NCI-H1436 (cell line): ENCODE data around the gene ENOX1.

Experiments
- DNase-seq: peaks from one replicate; lab custom pipeline; 2025; lab: John Stamatoyannopoulos, UW

ENOX1 gene

DNA sequence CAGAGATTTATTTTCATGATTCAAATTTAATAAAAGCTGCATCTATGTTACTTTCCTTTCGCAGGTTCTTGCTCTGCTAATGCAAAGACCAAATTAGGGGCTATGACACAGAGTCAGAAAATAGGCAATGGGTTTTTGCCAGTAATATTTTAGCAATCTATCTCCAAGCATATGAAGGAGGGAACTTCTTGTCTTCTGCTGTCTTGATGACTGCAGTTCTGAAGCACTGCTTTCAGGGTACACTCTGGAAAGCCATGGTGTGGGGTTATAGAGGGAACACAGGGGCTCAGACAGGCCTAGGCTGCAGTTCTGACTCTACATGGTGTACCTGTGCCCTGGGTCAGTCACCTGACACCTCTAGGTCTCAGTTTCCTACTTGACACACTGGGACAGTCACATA, 500.0 kb downstream of the ENOX1 start:
- DNase-seq: no peak

DNA sequence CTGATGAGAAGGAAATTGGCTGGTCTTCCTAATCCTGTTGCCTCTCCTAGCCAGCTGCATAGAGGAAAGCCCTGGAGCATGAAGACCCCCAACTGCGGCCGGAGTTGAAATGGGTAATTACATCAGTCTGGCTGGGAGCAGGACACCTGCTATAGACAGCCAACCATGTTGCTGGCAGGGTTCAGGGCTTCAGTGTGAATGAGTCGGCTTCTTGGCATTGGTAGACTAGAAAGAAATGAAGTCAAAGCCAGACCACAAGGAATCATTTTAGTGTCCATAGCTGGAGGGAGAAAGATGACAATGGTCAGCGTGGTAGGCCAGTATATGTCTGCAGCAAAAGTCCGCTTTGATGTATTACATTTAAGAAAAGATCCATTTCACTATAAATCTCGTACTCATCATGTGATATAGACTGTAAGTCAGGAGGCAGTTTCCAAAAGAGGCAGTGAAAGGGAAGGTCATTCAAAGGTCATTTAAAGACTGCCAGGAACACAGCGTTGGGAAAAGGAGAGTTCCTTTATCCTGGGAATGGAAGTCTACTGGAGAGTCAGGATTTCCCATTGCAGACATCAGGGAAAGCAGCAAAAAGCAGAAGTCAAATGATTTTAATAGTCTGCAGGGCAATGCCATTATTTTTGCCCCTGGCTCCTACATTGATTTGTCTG, 500.7 kb downstream of the ENOX1 start:
- no peak for DNase-seq

DNA sequence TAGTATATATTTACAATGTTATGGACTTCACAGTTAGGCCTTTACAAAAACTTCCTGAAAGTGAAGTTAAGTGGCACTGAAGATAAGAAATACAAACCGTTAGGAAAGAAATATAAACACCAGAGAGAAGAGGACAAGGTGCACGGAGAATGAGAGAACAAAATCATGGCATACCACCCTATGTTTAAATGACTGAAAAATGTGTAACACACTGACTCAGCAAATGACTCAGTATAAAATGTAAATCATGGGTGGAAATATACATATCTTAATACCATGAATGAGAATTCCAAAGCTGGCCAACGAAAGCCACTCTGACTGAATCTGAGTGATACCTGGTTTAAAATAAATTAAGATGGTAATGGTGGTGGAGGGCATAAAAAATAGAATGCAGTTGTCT, 502.6 kb downstream of the ENOX1 start:
- DNase-seq: no peak

DNA sequence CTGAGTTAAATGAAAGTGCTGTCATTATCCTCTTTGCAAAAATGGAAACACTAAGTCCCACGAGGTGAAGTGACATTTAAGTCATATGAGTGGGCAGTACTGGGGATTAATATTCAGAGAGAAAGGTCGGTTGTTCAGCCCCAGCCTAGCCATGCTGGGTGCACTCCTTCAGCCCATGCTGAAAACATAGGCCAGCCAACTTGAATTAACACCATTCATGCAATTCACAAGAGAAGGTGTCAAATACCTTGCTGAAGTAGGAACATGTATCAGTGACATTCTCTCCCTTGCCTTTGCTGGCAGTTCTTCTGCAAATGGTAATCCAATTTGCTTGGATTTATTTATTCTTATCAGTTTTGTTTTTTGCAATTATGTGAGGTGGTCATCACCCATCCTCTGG, 507.1 kb downstream of the ENOX1 start:
- no peak for DNase-seq

DNA sequence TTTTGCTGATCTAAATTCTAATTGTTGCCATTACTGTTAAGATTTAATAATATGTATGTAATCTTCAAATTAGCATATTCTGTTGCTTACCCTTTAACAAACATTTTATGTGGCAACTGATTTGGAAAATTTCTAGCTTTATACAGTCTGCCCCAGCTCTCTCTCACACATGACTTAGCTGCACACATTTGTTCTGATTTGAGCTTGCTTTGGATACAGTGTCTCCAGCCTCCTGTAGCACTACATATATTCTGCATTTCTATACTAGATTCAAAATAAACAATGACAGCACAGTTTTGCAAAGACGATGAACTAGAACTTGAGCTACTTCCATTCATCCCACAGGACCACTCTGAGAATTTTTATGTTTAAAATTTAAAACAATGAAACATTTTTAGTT, 508.6 kb downstream of the ENOX1 start:
- no peak for DNase-seq

DNA sequence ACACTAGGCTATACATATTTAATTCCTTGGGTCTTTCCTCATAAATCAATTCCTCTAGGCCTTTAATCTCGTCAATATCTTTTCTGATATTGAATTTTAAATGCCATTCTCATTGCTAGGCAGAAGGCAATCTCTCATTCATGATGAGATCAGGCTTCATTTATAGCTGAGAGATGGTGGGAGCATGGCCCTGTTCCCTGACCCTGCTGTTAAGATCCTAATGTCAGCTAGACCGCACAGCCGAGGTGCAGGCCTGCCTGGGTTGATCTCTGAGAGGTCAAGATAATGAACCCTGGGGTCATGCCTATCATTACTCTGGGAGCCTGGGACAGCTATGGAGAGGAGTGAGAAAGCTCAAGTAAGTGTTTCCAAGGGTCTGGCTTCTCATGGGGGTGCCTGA, 509.6 kb downstream of the ENOX1 start:
- DNase-seq: no peak

DNA sequence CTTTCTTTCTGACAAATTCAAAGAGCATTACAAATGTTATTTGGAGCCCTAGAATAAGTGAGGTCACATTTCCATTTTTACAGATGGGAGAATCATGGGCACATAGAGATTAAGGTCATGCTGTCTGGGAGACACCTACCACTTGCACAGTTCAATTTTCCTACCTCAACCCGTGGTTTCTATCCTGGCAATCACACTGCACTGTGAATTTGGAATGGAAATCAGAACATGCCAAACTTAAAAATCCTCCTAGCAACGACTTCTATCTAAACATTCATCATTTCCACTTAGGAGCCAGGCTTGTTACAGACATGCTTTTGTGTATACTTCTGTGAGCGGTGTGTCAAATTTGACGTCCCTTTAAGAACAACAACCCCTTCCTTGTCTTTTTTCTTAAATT, 511.9 kb downstream of the ENOX1 start:
- DNase-seq: no peak

DNA sequence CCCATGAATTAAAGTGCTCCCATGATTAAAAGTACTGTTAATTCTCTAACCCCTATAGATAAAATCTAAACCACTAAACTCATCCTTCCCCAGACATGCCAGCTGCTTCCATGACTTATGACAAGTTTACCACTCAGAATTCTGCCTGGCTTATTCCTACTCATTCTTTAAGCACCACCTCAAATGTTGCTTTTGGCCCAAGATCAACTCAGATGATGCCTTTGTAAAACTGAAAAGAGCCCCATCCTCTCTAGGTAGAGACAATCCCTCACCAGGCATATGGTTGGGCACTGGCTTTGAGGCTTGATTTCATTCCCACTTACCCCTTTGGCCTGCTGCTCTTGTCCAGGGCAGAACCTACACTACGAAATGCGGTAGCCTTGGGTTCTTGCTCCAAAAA, 513.4 kb downstream of the ENOX1 start:
- no peak for DNase-seq

DNA sequence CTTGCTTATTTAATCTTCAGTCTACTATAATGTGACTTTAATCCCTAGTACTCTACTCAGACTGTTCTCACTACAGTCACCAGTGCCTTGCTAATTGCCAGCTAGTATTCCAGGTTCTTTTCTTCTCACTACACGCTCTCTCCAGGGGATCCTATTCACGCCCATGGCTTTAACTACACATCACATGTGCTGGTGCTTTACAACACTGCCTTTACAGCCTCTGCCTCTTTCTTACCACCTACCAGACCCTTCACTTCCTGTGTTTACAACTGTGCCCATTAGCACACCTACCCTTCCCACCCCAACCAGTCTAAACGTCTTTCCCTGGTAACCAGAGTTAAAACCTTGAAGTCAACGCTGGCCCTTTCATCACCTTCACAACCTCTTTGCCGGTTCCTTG, 513.9 kb downstream of the ENOX1 start:
- DNase-seq: no peak

DNA sequence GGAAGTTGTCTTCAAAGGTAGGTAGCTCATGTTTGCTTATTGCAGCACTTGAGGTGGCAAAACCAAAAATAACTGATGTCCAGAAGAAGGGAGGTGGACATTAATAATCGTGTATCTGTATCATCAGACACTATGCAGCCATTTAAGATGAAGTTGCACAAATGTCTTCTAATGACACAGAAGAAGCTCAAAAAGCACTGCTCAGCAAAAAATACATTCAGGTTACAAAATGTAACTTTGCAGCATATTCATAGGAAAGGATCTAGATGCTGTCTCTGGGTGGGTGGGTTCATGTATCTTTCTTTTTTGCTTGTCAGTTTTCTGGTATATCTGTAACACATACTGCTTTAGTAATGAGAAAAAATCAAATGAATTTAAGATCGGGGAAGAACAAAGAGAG, 515.6 kb downstream of the ENOX1 start:
- no peak for DNase-seq

DNA sequence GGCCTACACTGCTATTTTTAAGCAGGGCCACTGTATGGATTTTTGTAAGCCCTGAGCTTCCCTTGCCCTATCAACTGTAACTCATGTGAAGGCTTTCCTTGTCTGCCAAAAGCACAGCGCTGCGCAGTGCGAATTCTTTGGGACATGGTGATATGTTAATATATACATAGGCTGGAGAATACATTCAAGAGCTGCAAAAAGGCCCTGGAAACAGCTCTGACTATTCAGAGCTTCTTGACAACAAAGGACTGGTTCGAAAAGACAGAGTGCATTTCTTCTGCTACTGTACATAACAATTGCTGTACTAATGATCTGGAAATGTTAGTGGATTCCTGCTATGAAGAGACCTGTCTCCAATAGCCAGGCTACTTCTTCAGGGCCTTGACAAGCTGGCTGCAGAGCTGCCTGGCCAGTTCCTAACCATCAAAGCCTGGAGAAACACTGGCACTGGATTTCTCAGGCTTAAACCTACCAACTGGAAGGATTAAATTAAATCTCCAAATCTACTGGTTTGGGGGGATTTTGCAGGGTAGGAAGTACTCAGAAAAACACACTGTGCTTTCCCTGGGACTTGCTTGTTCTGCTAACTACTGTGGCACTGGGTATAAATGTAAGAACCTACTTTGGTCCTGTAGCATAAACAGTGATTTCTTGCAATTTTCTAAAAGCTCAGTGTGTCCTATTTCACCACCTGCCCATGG, 516.5 kb downstream of the ENOX1 start:
- no peak for DNase-seq

DNA sequence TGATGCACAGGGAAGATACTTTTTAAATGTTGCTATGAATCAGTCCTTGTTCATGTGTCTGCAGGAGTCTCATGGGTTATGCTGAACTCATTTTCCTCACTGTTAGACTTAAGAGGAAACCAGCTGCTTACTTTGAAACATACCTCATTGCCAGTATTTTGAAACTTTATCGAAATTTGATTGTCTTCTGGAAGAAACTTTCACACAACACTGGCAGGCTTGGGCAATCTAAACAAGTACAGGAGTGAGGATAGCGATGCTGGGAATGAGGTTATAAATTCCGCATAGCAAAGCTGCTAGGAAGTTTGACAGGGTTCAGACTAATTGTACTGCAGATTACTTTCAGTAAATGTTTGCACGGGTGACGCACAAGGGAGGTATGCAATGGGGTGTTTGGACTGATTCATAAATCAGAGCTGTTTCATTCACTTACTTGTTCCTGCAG, 517.7 kb downstream of the ENOX1 start:
- DNase-seq: no peak

DNA sequence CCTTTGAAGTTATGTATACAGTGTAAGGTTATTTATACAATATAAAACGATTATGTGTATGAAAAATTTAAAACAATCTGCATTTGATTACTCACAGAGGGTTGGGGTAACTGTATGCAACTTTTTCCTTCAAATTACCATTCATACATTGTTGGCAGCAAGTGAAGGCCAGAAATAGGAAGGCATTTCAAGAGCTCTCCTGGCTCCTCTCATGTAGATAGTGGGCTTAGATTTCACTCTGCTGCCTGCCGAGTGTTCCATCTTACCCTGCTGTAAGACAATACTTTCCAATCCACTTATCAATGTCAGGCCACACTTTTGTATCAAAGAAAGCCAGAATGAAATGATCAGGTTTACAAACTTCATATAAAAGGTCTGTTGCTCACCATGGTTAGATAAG, 518.1 kb downstream of the ENOX1 start:
- no peak for DNase-seq

DNA sequence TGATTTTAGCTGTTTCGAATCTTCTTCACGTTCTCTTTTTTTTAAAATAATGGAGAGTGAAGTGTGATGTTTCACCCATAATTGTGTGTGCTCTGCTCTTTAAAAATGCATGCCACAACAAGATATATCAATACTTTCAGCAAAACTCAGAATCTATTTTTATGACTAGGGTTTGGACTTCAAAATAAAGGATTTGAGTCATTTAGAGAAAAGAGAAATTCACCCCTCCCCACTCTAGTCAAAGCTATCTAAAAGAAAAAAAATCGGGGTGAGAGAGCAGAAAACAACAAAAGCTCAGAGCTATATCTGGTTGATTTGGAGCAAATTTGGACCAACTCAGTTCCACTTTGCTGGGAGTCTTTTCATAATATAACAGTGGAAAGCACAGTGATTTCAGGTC, 518.9 kb downstream of the ENOX1 start:
- DNase-seq: no peak

DNA sequence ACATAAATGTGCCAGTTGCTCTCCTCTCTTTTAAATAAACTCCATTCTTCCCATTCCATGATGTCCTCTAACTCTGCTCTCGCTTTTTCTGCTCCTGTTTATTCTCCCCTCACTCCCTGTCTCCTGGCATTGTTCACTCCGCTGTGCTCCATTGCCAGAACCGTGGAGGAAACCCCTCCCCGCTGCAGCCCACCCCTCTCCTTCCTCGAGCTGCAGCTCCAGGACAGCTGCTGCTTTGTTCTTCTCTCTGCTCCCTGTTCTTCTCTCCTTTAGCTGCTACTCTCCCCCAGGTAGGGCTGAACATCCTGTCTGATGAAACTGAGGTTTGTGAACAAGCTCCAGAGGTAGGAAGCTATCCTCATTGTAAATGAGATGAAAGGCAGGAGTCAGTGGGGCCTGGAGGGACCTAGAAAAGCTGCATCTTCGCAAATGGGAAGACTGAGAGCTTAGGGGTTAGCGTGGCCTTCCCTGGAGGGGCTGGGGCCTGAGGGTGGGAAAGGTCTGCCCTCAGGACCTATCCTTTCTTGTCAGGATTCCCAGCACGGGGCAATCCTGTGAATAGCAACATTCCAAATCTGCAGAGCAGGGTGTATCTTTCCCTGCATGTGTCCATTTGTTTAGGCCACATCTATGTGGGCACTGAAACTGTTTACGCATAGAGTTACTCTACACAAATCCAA, 519.7 kb downstream of the ENOX1 start:
- no peak for DNase-seq

DNA sequence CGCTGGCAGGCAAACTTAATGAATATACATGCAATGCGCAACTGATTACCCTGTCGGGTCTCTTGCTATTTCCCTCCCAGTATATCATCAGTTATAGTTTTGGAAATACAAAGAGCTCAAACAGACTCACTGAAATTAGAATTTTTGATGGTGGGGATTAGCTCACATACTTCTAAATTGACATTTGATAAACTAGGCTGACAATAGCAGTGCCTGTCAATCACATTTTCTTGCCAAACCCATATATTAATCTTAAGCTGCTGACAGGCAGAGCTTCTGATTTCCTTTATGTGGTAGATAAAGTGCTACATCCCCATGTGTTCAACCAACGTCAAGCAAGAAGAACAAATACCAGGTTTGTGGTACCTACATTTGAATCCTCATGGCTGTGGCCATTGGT, 521.7 kb downstream of the ENOX1 start:
- DNase-seq: no peak

DNA sequence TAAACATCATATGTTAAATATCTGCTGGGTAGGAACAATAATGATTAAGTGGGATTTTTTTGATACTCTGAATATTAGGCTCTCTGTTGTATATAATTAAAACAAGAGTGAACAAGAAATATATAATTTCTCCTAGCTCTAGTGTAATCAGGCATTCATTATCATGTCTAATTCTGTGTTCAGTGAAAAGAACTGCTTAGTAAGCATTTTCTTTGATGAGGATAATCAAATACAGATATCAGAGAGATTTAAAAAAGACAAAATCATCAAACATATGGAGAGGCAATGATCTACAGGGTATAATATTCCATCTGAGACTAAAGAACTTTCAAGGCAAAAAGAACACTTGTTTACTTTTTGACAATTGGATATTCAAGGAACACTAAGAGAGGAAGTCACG, 522.3 kb downstream of the ENOX1 start:
- DNase-seq: no peak

DNA sequence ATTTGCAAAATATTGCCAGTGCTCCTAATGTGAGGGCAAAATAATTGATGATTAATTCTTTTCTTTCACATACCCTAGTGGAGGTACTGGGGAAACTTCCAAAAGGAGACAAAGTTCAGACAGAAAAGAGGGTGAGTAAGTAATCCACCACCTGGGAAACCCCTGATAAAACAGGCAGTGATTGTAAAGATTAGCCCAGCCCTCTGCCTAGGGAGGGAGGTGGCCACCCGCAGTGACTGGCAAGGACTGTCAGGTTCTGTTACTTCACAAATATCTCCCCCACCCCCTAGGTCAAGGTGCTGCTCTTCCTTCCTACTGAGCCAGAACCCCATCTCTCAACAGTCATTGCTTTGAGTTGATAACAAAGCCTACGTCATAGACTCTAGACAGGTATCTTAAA, 523.7 kb downstream of the ENOX1 start:
- DNase-seq: no peak

DNA sequence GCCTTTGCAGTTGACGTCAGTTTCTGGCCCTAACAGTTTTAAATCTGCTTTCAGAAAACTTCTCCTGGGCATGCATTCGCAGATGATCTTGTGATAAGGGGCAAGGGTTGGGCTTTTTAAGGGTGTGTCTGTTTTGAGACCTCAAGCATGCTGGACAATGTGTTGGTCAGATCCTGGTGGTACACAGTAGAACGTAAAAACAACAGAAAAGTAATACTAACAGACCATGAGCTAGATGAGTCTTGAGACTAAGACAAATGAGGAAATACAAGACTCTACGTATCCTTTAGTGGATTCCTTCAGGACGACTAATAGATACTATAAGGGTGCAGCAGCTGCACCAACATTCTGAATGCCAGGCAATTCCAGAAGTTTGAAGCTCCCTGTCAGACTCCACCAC, 525.8 kb downstream of the ENOX1 start:
- no peak for DNase-seq

DNA sequence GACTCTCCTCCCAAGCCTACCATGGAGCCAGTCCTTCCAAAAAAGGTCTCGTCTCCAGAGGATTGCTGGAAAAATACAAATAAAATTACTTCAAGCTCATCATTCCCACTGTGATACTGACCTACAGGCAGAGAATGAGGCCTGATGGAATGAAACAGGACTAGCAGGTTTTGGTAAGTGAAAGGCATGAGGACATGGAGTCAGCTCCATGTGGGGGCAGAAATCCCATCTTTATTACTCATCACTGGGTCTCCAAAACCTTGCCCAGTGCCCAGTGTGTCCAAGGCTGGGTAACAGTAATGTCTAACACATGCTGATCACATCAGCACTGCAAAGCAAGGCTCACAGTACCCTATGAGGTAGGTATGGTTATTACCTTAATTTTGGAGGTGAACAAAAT, 528.0 kb downstream of the ENOX1 start:
- no peak for DNase-seq

DNA sequence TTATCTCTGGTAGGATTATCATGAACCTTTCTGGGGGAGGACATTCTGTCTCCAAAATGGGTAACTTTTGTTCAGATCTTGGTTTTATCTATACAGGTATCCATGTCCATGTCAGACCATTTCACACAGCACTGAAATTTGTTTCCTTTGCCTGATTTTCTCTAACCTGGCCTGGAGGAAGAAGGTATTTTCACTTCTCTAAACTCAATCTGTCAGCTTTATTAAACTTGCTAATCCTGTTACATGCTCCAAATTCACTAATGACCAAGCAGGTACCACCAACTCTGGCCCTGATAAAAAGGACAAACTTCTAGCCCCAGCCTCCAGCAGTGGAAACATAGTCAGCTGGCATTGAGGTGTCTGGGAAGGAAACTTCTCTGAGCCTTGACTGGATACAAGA, 529.0 kb downstream of the ENOX1 start:
- DNase-seq: no peak

DNA sequence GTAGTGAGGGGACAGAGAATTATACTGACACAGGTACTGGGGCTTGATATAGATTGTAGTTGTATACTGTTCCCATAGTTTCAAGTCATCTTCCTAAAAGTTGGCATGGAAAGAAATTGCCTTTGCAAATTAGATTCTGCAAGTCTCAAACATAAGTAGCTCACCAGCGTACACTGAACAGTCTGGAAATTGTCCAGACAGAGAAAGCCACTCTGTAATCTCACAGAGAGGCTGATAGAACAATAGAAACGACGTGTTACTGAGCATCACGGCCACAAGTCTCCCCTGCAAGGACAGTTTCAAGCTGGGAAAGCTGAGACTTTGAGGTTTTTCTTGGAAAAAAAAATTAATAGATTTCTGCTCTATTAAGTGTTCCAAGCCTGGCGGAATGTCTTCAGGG, 534.8 kb downstream of the ENOX1 start:
- no peak for DNase-seq

DNA sequence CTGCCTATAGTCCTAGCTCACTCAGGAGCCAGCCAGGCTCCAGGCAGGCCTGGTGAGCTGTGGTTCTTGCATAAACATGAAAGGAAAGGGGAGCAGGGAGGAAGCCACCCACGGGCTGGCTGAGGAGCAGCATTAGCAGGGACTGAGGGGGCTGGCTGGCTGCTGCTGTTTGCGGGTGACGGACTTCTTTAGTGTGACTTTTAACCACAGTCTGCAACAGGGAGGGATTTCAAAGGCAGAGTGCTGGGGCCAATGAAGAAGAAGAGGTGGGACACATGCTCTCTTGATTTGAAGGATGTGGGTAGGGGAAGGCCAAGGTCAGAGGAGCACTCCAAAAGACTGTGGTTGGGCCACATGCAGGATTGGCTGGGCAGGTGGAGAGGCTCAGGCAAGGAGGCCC, 540.4 kb downstream of the ENOX1 start:
- no peak for DNase-seq
